HepG2 (cell line): ENCODE results near the gene IL17RC. TPM values are rescaled to one million over a fixed set of nuclear protein-coding genes. Genes with fewer than 3 reads are reported as not detected.

Experiments used
- CAMTA2 ChIP-seq: sonication (generic); formaldehyde crosslinking; IDR thresholded peaks from 2 replicates; pipeline ENCODE4 v1.4.0; 2020; ENCODE audit warnings: mild to moderate bottlenecking, missing genetic modification reagents, borderline replicate concordance
- EED ChIP-seq: sonication (generic); formaldehyde crosslinking; IDR thresholded peaks from 2 replicates; pipeline ENCODE4 v1.5.0; 2020; ENCODE audit warnings: mild to moderate bottlenecking, missing genetic modification reagents
- ELF4 ChIP-seq: sonication (generic); formaldehyde crosslinking; IDR thresholded peaks from 2 replicates; pipeline ENCODE4 v1.5.0; 2020; ENCODE audit warnings: missing genetic modification reagents, mild to moderate bottlenecking, moderate library complexity, borderline replicate concordance
- HOXA3 ChIP-seq: sonication (generic); formaldehyde crosslinking; IDR thresholded peaks from 2 replicates; pipeline ENCODE4 v1.5.0; 2020; ENCODE audit warnings: missing genetic modification reagents
- MBNL3 ChIP-seq: fragments of 250-450 bp; sonication (Bioruptor Pico); conservative IDR thresholded peaks from 2 replicates; pipeline ENCODE4 v1.8.0; 2022; ENCODE audit warnings: mild to moderate bottlenecking, inconsistent platforms
- RBM39 ChIP-seq: fragments of 200-400 bp; formaldehyde crosslinking; IDR thresholded peaks from one replicate; pipeline ENCODE4 v1.6.1; 2018; ENCODE audit warnings: antibody characterized with exemption, mild to moderate bottlenecking, low read depth, low read length; ENCODE audit not compliant: poor library complexity, severe bottlenecking
- RFXANK ChIP-seq: IDR thresholded peaks from 2 replicates; pipeline ENCODE4 v1.6.1; 2016
- RFXAP ChIP-seq: sonication (generic); formaldehyde crosslinking; IDR thresholded peaks from 2 replicates; pipeline ENCODE4 v1.4.0; 2020; ENCODE audit warnings: missing genetic modification reagents, borderline replicate concordance
- SNAPC2 ChIP-seq: sonication (generic); formaldehyde crosslinking; IDR thresholded peaks from 2 replicates; pipeline ENCODE4 v1.8.1; 2022; ENCODE audit warnings: mild to moderate bottlenecking, missing genetic modification reagents
- SRSF4 ChIP-seq: fragments of 200-400 bp; formaldehyde crosslinking; IDR thresholded peaks from one replicate; pipeline ENCODE4 v1.6.1; 2018; ENCODE audit warnings: mild to moderate bottlenecking, low read depth, low read length, moderate library complexity; ENCODE audit not compliant: poor library complexity, severe bottlenecking
- TSC22D2 ChIP-seq: sonication (generic); formaldehyde crosslinking; IDR thresholded peaks from 2 replicates; pipeline ENCODE4 v1.5.1; 2020; ENCODE audit warnings: missing genetic modification reagents, mild to moderate bottlenecking, borderline replicate concordance
- YEATS2 ChIP-seq: sonication (generic); formaldehyde crosslinking; IDR thresholded peaks from 2 replicates; pipeline ENCODE4 v1.4.0; 2020; ENCODE audit warnings: missing genetic modification reagents, borderline replicate concordance
- ZKSCAN5 ChIP-seq: sonication (generic); formaldehyde crosslinking; IDR thresholded peaks from 2 replicates; pipeline ENCODE4 v1.5.1; 2020; ENCODE audit warnings: mild to moderate bottlenecking, missing genetic modification reagents
- ZMYM2 ChIP-seq: sonication (generic); formaldehyde crosslinking; IDR thresholded peaks from 2 replicates; pipeline ENCODE4 v1.8.0; 2022; ENCODE audit warnings: mild to moderate bottlenecking, missing genetic modification reagents
- ZNF17 ChIP-seq: sonication (generic); formaldehyde crosslinking; IDR thresholded peaks from 2 replicates; pipeline ENCODE4 v1.5.0; 2020; ENCODE audit warnings: mild to moderate bottlenecking, missing genetic modification reagents
- ZNF343 ChIP-seq: sonication (generic); formaldehyde crosslinking; IDR thresholded peaks from 2 replicates; pipeline ENCODE4 v1.4.0; 2020; ENCODE audit warnings: mild to moderate bottlenecking, missing genetic modification reagents
- polyA plus RNA-seq, 8 experiments: library from polyadenylated mRNA; depleted of rRNA in 3 of 8; stranded (reverse) in 7 of 8; unstranded in 1 of 8; fragments of >200 nt; fragmentation: Illumina TruSeq in 4 of 8; extraction: Trizol in 4 of 8; gene quantifications; 2 replicates each; pipeline versions ENCODE4 v1.2.1 to v1.2.3, GENCODE V29; 2011 to 2016; ENCODE audit warnings: low read depth in 4 of 8, missing spikeins in 1 of 8, mixed read lengths in 1 of 8; ENCODE audit not compliant: insufficient read depth in 1 of 8
- total RNA-seq, 5 experiments: library from RNA; depleted of rRNA; stranded (reverse); fragments of >200 nt; fragmentation: Illumina TruSeq; extraction: Trizol; gene quantifications; 2 replicates each; pipeline ENCODE4 v1.2.3, GENCODE V29; 2016; ENCODE audit warnings: low read depth in 1 of 5
- TF ChIP-seq, protein P1 (sequence below): sonication (generic); formaldehyde crosslinking; IDR thresholded peaks from 2 replicates; pipeline ENCODE4 v1.8.0; 2022; ENCODE audit warnings: mild to moderate bottlenecking, missing genetic modification reagents, moderate library complexity
- TF ChIP-seq, protein P2 (sequence below): sonication (generic); formaldehyde crosslinking; IDR thresholded peaks from 2 replicates; pipeline ENCODE4 v1.4.0; 2020; ENCODE audit warnings: missing genetic modification reagents

IL17RC gene
- total and polyA plus RNA-seq, 2 of the 13 experiments (the other 11 are each of a cell fraction or from before 2014, with no cell fraction given): 20.7 to 24.0 TPM

DNA sequence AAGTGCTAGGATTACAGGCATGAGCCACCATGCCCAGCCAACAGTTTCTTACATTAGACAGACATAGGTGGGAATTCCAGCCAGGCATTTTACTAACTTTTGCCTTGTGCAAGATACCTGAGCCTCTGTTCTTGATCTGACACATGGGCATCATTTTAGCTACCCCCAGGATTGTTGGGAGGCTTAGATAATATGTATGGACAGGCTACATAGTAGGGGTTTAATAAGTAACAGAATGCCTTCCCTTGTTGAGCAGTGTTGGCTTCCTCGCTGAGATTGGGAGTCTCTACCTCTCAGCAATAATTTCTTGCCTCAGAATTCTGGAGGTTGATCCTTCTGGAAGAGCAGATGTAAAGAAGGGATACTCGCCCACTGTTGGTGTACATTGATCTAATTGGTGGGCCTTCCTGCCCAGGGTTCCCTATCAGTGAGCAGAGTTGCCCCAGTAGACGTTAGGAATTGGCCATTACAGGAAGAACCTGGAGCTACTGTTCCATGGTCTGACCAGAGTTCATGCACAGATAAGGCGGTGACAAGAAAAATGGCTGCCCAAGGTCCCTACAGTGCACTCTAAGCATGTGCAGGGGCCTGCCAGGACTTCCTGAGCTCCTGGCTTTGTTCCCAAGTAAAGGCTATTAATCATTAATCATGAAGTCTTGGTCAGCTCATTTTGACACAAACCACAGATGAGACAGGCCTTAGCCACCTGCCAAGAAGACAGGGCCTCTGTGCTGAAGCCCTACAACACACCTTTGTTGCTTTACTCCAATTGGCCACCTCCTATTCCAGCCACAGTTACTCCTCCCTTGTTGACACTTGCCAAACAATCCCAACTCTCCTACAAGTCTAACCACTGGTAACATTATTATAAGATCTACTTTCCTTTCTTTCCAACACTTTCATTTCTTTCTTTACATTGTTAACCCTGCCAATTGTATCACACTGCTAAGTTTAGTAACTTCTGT is 19.2 kb upstream of the IL17RC start (continued):
- TF ChIP-seq, protein P1, sequence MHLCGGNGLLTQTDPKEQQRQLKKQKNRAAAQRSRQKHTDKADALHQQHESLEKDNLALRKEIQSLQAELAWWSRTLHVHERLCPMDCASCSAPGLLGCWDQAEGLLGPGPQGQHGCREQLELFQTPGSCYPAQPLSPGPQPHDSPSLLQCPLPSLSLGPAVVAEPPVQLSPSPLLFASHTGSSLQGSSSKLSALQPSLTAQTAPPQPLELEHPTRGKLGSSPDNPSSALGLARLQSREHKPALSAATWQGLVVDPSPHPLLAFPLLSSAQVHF (CRISPR knock-in tag): no peak
- TF ChIP-seq, protein P2, sequence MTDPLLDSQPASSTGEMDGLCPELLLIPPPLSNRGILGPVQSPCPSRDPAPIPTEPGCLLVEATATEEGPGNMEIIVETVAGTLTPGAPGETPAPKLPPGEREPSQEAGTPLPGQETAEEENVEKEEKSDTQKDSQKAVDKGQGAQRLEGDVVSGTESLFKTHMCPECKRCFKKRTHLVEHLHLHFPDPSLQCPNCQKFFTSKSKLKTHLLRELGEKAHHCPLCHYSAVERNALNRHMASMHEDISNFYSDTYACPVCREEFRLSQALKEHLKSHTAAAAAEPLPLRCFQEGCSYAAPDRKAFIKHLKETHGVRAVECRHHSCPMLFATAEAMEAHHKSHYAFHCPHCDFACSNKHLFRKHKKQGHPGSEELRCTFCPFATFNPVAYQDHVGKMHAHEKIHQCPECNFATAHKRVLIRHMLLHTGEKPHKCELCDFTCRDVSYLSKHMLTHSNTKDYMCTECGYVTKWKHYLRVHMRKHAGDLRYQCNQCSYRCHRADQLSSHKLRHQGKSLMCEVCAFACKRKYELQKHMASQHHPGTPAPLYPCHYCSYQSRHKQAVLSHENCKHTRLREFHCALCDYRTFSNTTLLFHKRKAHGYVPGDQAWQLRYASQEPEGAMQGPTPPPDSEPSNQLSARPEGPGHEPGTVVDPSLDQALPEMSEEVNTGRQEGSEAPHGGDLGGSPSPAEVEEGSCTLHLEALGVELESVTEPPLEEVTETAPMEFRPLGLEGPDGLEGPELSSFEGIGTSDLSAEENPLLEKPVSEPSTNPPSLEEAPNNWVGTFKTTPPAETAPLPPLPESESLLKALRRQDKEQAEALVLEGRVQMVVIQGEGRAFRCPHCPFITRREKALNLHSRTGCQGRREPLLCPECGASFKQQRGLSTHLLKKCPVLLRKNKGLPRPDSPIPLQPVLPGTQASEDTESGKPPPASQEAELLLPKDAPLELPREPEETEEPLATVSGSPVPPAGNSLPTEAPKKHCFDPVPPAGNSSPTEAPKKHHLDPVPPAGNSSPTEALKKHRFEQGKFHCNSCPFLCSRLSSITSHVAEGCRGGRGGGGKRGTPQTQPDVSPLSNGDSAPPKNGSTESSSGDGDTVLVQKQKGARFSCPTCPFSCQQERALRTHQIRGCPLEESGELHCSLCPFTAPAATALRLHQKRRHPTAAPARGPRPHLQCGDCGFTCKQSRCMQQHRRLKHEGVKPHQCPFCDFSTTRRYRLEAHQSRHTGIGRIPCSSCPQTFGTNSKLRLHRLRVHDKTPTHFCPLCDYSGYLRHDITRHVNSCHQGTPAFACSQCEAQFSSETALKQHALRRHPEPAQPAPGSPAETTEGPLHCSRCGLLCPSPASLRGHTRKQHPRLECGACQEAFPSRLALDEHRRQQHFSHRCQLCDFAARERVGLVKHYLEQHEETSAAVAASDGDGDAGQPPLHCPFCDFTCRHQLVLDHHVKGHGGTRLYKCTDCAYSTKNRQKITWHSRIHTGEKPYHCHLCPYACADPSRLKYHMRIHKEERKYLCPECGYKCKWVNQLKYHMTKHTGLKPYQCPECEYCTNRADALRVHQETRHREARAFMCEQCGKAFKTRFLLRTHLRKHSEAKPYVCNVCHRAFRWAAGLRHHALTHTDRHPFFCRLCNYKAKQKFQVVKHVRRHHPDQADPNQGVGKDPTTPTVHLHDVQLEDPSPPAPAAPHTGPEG: no peak; the same call in 1 of the 2 replicates
- TF ChIP-seq ZNF343 (CRISPR knock-in tag) (peak; percentile 90; the same call in 1 of the 2 replicates), HOXA3 (CRISPR knock-in tag) (peak; percentile 86), ZNF17 (CRISPR knock-in tag) (no peak), CAMTA2 (CRISPR knock-in tag) (no peak), RFXAP (CRISPR knock-in tag) (peak; percentile 29; the same call in 1 of the 2 replicates), ZMYM2 (CRISPR knock-in tag) (no peak), SNAPC2 (CRISPR knock-in tag) (no peak), SRSF4 (no peak), TSC22D2 (0 out of 2 replicates have a peak, but pooled peaks have one; percentile 31), RBM39 (no peak), ELF4 (0 out of 2 replicates have a peak, but pooled peaks have one; percentile 41), EED (CRISPR knock-in tag) (no peak), MBNL3 (no peak), ZKSCAN5 (CRISPR knock-in tag) (no peak), YEATS2 (CRISPR knock-in tag) (no peak; the same call in 1 of the 2 replicates), RFXANK (CRISPR knock-in tag) (no peak)
